ENCODE data around the gene KMT2B. TPM values are rescaled to one million over a fixed set of nuclear protein-coding genes. Genes with fewer than 3 reads are reported as not detected.
A peak's percentile ranks its signal among the peaks of the same experiment; 100 is the strongest.
"Not testable (repeated sequence)": the region's sequence is repeated elsewhere in the genome, so short reads cannot be mapped to it uniquely, and the experiment has no call there.

KMT2B gene
- total and polyA plus RNA-seq, 5 donors, result 13.8 to 19.1 (median 16.8) TPM

DNA sequence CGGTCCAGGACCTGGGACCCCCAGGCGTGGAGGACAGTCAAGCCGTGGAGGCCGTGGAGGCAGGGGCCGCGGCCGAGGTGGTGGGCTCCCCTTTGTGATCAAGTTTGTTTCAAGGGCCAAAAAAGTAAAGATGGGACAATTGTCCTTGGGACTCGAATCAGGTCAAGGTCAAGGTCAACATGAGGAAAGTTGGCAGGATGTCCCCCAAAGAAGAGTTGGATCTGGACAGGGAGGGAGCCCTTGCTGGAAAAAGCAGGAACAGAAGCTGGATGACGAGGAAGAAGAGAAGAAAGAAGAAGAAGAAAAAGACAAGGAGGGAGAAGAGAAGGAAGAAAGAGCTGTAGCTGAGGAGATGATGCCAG is 2.3 kb downstream of the KMT2B start:
- Histone ChIP-seq H3K4me3 (ENCODE audit: low read length) (no peak overlapping the region), H3K27ac (ENCODE audit: low read length) (no peak overlapping the region), H3K4me1 (ENCODE audit: control insufficient read depth, insufficient read depth, low read length) (peaks cover 3% of the 10 kb centered on the region), H3K27me3 (ENCODE audit: control insufficient read depth, insufficient read depth) (no peaks in the 10 kb centered on the region), H3K9me3 (ENCODE audit: control insufficient read depth, low read length) (no peaks in the 10 kb centered on the region)
- WGBS, result 91% methylated on average over 9 of the region's 9 CpGs
- no peak for ATAC-seq
- intact Hi-C loops (cut with DNase I), result no loop called here
- DNase-seq, result peak in 1 of 3 donors; percentile 45

- WGBS, result 80% methylated on average over 17 of the region's 17 CpGs
- peak in 2 of 3 donors; percentile 15 to 45 for DNase-seq
- ATAC-seq, result no peak
- Histone ChIP-seq H3K4me1 (ENCODE audit: control insufficient read depth, insufficient read depth, low read length) (peaks cover 2% of the 10 kb centered on the region), H3K27me3 (ENCODE audit: control insufficient read depth, insufficient read depth) (no peaks in the 10 kb centered on the region), H3K4me3 (ENCODE audit: low read length) (no peak overlapping the region), H3K9me3 (ENCODE audit: control insufficient read depth, low read length) (no peaks in the 10 kb centered on the region), H3K27ac (ENCODE audit: low read length) (no peak overlapping the region)
- intact Hi-C loops (cut with DNase I), result no loop called here
Observed at GRCh38 chr19:35720648-35721047, 2.8 kb downstream of the KMT2B start.

- Histone ChIP-seq H3K4me1 (ENCODE audit: control insufficient read depth, insufficient read depth, low read length) (no peaks in the 10 kb centered on the region), H3K4me3 (ENCODE audit: low read length) (no peak overlapping the region), H3K27me3 (ENCODE audit: control insufficient read depth, insufficient read depth) (no peaks in the 10 kb centered on the region), H3K27ac (ENCODE audit: low read length) (no peak overlapping the region), H3K9me3 (ENCODE audit: control insufficient read depth, low read length) (no peaks in the 10 kb centered on the region)
- 93% methylated on average over 16 of the region's 16 CpGs for WGBS
- intact Hi-C loops (cut with DNase I), result no loop called here
- ATAC-seq, result no peak
- DNase-seq, result peak in 1 of 3 donors; percentile 38
Observed at GRCh38 chr19:35721374-35721773, 3.6 kb downstream of the KMT2B start.

- ATAC-seq, result no peak
- WGBS, result 94% methylated on average over 14 of the region's 14 CpGs
- no peaks in the 10 kb centered on the region for H3K9me3 ChIP-seq (ENCODE audit: control insufficient read depth, low read length)
- no peaks in the 10 kb centered on the region for H3K27me3 ChIP-seq (ENCODE audit: control insufficient read depth, insufficient read depth)
- H3K27ac ChIP-seq (ENCODE audit: low read length), result no peak overlapping the region
- no peak overlapping the region for H3K4me3 ChIP-seq (ENCODE audit: low read length)
- no peaks in the 10 kb centered on the region for H3K4me1 ChIP-seq (ENCODE audit: control insufficient read depth, insufficient read depth, low read length)
- no peak for DNase-seq
- intact Hi-C loops (cut with DNase I), result no loop called here
Observed at GRCh38 chr19:35722461-35722860, 4.7 kb downstream of the KMT2B start.

GRCh38 chr19:35722897-35723296 is 5.1 kb downstream of the KMT2B start:
- Histone ChIP-seq H3K4me3 (ENCODE audit: low read length) (no peak overlapping the region), H3K9me3 (ENCODE audit: control insufficient read depth, low read length) (no peaks in the 10 kb centered on the region), H3K27ac (ENCODE audit: low read length) (no peak overlapping the region), H3K4me1 (ENCODE audit: control insufficient read depth, insufficient read depth, low read length) (no peaks in the 10 kb centered on the region), H3K27me3 (ENCODE audit: control insufficient read depth, insufficient read depth) (no peaks in the 10 kb centered on the region)
- no peak for ATAC-seq
- WGBS, result 93% methylated on average over 16 of the region's 16 CpGs
- DNase-seq, result peak in 1 of 3 donors; percentile 48
- intact Hi-C loops (cut with DNase I), result no loop called here

DNA sequence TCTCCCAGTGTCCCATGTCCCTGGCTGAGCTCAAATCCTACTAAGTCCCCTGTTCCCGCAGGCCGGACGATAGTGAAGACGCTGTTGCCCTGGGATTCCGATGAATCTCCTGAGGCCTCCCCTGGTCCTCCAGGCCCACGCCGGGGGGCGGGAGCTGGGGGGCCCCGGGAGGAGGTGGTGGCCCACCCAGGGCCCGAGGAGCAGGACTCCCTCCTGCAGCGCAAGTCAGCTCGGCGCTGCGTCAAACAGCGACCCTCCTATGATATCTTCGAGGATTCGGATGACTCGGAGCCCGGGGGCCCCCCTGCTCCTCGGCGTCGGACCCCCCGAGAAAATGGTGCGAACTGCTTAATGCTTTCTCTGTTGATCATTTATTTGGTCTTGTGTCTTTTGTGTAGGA is 5.9 kb downstream of the KMT2B start:
- H3K4me1 ChIP-seq (ENCODE audit: control insufficient read depth, insufficient read depth, low read length), result no peaks in the 10 kb centered on the region
- H3K4me3 ChIP-seq (ENCODE audit: low read length), result no peak overlapping the region
- no peaks in the 10 kb centered on the region for H3K9me3 ChIP-seq (ENCODE audit: control insufficient read depth, low read length)
- peak in 2 of 3 donors; percentile 44 to 45 for DNase-seq
- H3K27me3 ChIP-seq (ENCODE audit: control insufficient read depth, insufficient read depth), result no peaks in the 10 kb centered on the region
- no peak overlapping the region for H3K27ac ChIP-seq (ENCODE audit: low read length)
- 93% methylated on average over 24 of the region's 24 CpGs for WGBS
- intact Hi-C loops (cut with DNase I), result no loop called here
- no peak for ATAC-seq

GRCh38 chr19:35724132-35724531 is 6.3 kb downstream of the KMT2B start:
- H3K27me3 ChIP-seq (ENCODE audit: control insufficient read depth, insufficient read depth); ATAC-seq; H3K9me3 ChIP-seq (ENCODE audit: control insufficient read depth, low read length); DNase-seq; H3K27ac ChIP-seq (ENCODE audit: low read length); H3K4me1 ChIP-seq (ENCODE audit: control insufficient read depth, insufficient read depth, low read length); H3K4me3 ChIP-seq (ENCODE audit: low read length); intact Hi-C loops (cut with DNase I): not testable (repeated sequence)
- WGBS, result 93% methylated on average over 7 of the region's 7 CpGs

- 97% methylated on average over 12 of the region's 12 CpGs for WGBS
- no peaks in the 10 kb centered on the region for H3K4me1 ChIP-seq (ENCODE audit: control insufficient read depth, insufficient read depth, low read length)
Observed at GRCh38 chr19:35724560-35724959, 6.8 kb downstream of the KMT2B start.

GRCh38 chr19:35725216-35725861 is 7.5 kb downstream of the KMT2B start:
- 94% methylated on average over 23 of the region's 23 CpGs for WGBS
- intact Hi-C loops (cut with DNase I), result no loop called here
- H3K9me3 ChIP-seq (ENCODE audit: control insufficient read depth, low read length), result no peaks in the 10 kb centered on the region
- no peaks in the 10 kb centered on the region for H3K27me3 ChIP-seq (ENCODE audit: control insufficient read depth, insufficient read depth)
- H3K4me3 ChIP-seq (ENCODE audit: low read length), result no peak overlapping the region
- ATAC-seq (no peak), DNase-seq (peak in 2 of 3 donors; percentile 18 to 40)
- H3K27ac ChIP-seq (ENCODE audit: low read length), result no peak overlapping the region
- no peaks in the 10 kb centered on the region for H3K4me1 ChIP-seq (ENCODE audit: control insufficient read depth, insufficient read depth, low read length)

More at GRCh38 chr19:35724560-35724959, 6.8 kb downstream of the KMT2B start:
- Histone ChIP-seq H3K27me3 (ENCODE audit: control insufficient read depth, insufficient read depth) (no peaks in the 10 kb centered on the region), H3K9me3 (ENCODE audit: control insufficient read depth, low read length) (no peaks in the 10 kb centered on the region), H3K4me3 (ENCODE audit: low read length) (no peak overlapping the region), H3K27ac (ENCODE audit: low read length) (no peak overlapping the region)
- ATAC-seq (no peak), DNase-seq (peak in 2 of 3 donors; percentile 40 to 41)
- intact Hi-C loops (cut with DNase I), result no loop called here

DNA sequence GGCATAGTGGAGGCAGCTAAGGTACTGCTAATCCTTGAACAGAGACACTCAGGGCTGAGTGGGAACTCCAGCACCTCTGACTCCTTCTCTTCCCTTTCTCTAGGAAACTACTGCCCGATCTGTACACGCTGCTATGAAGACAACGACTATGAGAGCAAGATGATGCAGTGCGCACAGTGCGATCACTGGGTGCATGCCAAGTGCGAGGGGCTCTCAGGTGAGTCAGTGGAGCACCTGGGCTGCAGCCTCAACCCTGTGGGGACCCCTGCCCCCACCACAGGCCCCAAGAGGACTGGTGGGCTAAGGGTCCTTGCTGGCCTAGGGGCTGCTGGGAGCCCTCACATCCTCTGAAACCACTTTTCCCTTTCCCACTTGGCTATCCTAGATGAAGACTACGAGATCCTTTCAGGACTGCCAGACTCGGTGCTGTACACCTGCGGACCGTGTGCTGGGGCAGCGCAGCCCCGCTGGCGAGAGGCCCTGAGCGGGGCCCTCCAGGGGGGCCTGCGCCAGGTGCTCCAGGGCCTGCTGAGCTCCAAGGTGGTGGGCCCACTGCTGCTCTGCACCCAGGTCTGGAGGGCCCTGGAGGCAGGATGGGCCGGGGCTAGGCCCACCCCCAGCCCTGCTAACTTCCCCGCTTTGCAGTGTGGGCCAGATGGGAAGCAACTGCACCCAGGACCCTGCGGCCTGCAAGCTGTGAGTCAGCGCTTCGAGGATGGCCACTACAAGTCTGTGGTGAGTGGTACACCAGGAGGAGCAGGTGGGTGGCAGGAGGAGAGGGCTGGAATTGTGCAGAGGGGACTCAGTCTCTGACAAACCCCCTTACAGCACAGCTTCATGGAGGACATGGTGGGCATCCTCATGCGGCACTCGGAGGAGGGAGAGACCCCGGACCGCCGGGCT is 9.5 kb downstream of the KMT2B start:
- intact Hi-C loops (cut with DNase I), result no loop called here
- DNase-seq, result peak in 2 of 3 donors; percentile 39 to 50
- no peaks in the 10 kb centered on the region for H3K4me1 ChIP-seq (ENCODE audit: control insufficient read depth, insufficient read depth, low read length)
- ATAC-seq, result no peak
- WGBS, result 94% methylated on average over 25 of the region's 25 CpGs
- no peaks in the 10 kb centered on the region for H3K9me3 ChIP-seq (ENCODE audit: control insufficient read depth, low read length)
- no peaks in the 10 kb centered on the region for H3K27me3 ChIP-seq (ENCODE audit: control insufficient read depth, insufficient read depth)
- H3K27ac ChIP-seq (ENCODE audit: low read length), result no peak overlapping the region
- H3K4me3 ChIP-seq (ENCODE audit: low read length), result no peak overlapping the region

DNA sequence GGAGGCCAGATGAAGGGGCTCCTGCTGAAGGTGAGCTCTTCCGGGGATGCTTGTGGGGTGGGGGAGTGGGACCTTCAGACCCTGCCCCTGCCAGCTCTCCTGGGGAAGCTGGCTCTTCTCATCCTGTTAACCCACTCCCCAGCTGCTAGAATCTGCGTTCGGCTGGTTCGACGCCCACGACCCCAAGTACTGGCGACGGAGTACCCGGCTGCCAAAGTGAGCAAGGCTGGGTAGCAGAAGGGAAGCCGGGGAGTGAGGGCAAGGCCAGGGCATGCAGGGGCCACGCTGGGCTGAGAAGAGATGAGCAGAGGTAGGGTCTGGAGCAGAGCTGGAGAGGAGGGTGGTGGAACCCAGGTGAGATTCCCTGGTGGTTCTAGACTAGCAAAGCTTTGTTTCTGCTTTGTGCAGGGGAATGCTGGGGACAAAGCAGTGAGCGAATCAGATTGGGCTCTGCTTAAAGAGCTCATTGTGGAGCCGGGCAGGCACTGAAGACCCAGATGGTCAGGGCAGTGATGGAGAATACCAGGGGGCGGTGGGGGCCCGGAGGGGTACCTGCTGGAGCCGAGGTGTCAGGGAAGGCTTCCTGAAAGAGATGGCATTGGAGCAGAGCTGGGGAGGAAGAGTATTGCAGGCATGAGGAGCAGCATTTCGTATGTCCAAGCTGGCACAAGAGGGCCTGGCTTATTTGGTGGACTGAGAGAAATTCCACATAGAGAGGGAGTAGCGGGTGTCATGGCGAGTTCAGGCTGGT is 10.3 kb downstream of the KMT2B start:
- no peaks in the 10 kb centered on the region for H3K4me1 ChIP-seq (ENCODE audit: control insufficient read depth, insufficient read depth, low read length)
- no peaks in the 10 kb centered on the region for H3K27me3 ChIP-seq (ENCODE audit: control insufficient read depth, insufficient read depth)
- H3K27ac ChIP-seq (ENCODE audit: low read length), result no peak overlapping the region
- peak in 1 of 3 donors; percentile 48 for DNase-seq
- no peaks in the 10 kb centered on the region for H3K9me3 ChIP-seq (ENCODE audit: control insufficient read depth, low read length)
- 91% methylated on average over 19 of the region's 19 CpGs for WGBS
- intact Hi-C loops (cut with DNase I), result no loop called here
- no peak overlapping the region for H3K4me3 ChIP-seq (ENCODE audit: low read length)
- ATAC-seq, result no peak
